RWPE2 (cell line): Measurements from ENCODE around the gene SORL1.

ENCODE experiments used
- ATAC-seq: fragments of 200-7000 bp; cut with Tn5 transposase; 3 replicates; pipeline ENCODE4 v1.9.1; 2021; ENCODE audit warnings: low read depth
- DNase-seq: peaks from one replicate; pipeline ENCODE4 v3.0.0-alpha.2; 2020; ENCODE audit warnings: low spot score
- H3K27ac ChIP-seq: fragments of 450-650 bp; 2 replicates; pipeline ENCODE4 v1.5.1; 2017; ENCODE audit warnings: mild to moderate bottlenecking; ENCODE audit not compliant: poor library complexity, severe bottlenecking
- H3K27me3 ChIP-seq: fragments of 250-450 bp; sonication (Bioruptor Pico); 2 replicates; pipeline ENCODE4 v1.5.1; 2021; ENCODE audit warnings: mild to moderate bottlenecking, moderate library complexity; ENCODE audit not compliant: insufficient read depth, poor library complexity, severe bottlenecking
- H3K36me3 ChIP-seq: fragments of 250-450 bp; sonication (Bioruptor Pico); 2 replicates; pipeline ENCODE4 v1.5.1; 2020; ENCODE audit warnings: low read depth, mild to moderate bottlenecking, moderate library complexity
- H3K4me1 ChIP-seq: fragments of 250-450 bp; sonication (Bioruptor Pico); 2 replicates; pipeline ENCODE4 v1.5.1; 2021; ENCODE audit warnings: mild to moderate bottlenecking, moderate library complexity; ENCODE audit not compliant: insufficient read depth, poor library complexity, severe bottlenecking
- H3K4me3 ChIP-seq: fragments of 250-450 bp; sonication (Bioruptor Pico); 2 replicates; pipeline ENCODE4 v1.5.1; 2021; ENCODE audit warnings: mild to moderate bottlenecking, moderate library complexity; ENCODE audit not compliant: severe bottlenecking
- H3K9me3 ChIP-seq: fragments of 250-450 bp; sonication (Bioruptor Pico); 2 replicates; pipeline ENCODE4 v1.5.1; 2021; ENCODE audit warnings: mild to moderate bottlenecking, moderate library complexity; ENCODE audit not compliant: severe bottlenecking
- CTCF ChIP-seq: fragments of 450-650 bp; IDR thresholded peaks from one replicate; pipeline ENCODE4 v1.5.1; 2017; ENCODE audit warnings: mild to moderate bottlenecking, moderate library complexity; ENCODE audit not compliant: poor library complexity, severe bottlenecking

The SORL1 gene

DNA sequence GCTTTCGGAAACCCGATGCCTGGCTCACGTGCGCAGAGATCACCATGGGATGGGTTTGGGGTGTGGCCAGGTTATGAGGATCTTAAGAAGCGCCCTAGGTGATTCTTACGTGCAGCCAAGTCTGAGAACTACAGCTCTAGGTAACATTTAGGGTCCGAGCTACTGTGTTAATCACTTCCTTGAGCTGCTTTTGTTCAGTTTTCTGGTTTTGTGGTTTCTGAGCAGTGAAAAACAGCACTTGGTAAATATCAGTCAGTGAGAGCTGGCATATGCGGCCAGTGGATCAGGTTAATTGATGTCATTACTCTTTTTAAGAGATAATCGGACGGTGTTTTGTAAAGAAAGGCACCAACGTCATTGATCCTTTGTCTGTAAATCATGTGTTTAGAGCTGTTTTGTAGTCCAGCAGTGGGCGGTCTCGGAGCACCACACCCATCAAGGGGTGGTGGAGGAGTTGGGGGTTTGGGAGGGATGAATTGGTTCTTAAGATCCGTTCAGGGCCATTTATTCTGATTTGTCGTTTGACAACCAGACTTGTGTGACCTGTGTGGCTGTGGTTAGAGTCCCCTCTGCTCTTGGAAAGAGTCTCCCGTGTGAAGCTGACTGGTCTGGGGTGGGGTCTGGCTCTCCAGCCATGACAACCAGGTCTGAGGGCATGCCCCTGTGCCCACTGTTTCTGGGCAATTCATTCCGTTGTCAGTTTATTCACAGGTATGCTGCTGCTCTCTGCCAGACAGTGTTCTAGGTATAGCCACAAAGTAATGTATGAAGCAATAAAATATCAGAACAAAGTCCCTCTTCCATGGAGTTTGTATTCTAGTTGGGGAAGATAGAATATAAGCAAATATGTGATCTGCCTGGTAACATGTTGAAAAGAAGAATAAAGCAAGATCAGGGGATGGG, 62.6 kb downstream of the SORL1 start:
- no peaks in the 10 kb centered on the region for H3K4me1 ChIP-seq
- no peak for DNase-seq
- no peak overlapping the region for H3K4me3 ChIP-seq
- ATAC-seq, result no peak
- no peak for TF ChIP-seq CTCF
- no peaks in the 10 kb centered on the region for H3K9me3 ChIP-seq
- no peak overlapping the region for H3K27ac ChIP-seq
- H3K27me3 ChIP-seq, result no peaks in the 10 kb centered on the region
- no peaks in the 10 kb centered on the region for H3K36me3 ChIP-seq

DNA sequence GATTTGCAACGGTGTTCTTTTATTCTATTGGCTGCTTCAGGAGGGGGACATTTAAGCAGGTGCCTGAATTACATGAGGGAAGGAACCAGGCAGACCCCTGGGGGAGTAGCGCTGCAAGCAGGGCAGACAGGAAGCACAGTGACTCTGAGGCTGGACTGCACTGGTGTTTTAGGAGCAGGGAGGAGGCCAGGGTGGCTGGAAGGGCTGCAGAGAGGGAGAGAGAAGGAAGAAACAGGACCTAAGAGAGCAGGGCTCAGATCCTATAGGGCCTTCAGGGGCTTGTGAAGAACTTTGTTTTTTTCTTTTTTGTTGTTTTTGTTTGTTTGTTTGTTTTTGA, 63.2 kb downstream of the SORL1 start:
- Histone ChIP-seq H3K4me1 (peaks cover 4% of the 10 kb centered on the region), H3K4me3 (no peak overlapping the region), H3K9me3 (no peaks in the 10 kb centered on the region), H3K27me3 (no peaks in the 10 kb centered on the region), H3K27ac (no peak overlapping the region), H3K36me3 (no peaks in the 10 kb centered on the region)
- no peak for DNase-seq
- no peak for ATAC-seq
- no peak for TF ChIP-seq CTCF

DNA sequence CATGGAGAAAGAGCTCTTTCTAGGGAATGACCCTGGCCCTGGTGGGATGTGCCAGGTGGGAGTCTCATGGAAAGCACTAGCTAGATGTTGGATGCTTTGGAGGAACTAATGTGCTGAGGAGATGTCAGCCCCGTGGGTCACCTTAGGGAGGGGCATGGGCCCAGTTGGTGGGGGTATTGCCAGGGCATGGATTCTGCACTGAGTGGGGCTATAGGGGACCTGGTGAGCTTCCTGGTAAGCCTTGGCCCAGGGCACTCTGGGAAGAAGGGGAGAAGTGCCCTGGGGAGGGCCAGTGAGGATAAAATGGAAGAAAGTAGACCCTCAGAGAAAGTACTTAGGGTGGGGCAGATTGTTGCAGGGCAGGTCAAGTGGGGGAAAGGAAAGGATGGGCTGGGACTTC, 65.9 kb downstream of the SORL1 start:
- H3K27me3 ChIP-seq, result no peaks in the 10 kb centered on the region
- no peaks in the 10 kb centered on the region for H3K9me3 ChIP-seq
- H3K36me3 ChIP-seq, result no peaks in the 10 kb centered on the region
- DNase-seq, result no peak
- H3K27ac ChIP-seq, result no peak overlapping the region
- TF ChIP-seq CTCF, result no peak
- no peak overlapping the region for H3K4me3 ChIP-seq
- no peak for ATAC-seq
- peaks cover 24% of the 10 kb centered on the region for H3K4me1 ChIP-seq

DNA sequence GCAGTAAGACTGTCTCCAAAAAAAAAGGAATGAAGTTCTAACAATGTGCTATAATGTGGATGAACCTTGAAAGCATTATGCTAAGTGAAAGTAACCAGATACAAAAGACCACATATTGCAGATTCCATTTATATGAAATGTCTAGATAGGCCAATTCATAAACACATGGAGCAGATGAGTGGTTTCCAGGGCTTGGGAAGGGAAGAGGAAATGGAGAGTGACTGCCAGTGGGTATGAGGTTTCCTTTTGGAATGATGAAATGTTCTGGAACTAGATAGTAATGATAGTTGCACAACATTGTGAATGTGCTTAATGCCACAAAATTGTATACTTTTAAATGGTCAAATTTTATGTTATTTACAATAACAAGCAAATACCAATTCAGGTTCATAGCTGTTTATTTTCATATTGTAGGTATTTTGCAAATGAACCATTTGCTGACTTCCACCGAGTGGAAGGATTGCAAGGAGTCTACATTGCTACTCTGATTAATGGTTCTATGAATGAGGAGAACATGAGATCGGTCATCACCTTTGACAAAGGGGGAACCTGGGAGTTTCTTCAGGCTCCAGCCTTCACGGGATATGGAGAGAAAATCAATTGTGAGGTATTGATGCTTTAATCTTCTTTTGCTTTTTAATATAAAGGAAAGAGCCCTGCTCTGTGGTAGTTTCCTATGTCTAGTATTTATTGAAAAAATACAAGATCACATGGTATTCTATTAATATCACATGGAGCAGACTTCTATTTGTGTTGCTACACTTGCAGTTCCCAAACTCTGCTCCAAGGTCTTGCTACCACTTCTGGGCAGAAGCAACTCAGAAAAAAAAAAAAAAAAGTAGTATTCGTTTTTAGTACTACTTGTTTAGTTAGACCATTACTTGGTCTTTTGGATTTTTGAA, 68.4 kb downstream of the SORL1 start:
- no peak for TF ChIP-seq CTCF
- Histone ChIP-seq H3K36me3 (no peaks in the 10 kb centered on the region), H3K9me3 (no peaks in the 10 kb centered on the region), H3K27ac (peak overlapping the region; percentile 88), H3K4me1 (peaks cover 24% of the 10 kb centered on the region), H3K4me3 (no peak overlapping the region), H3K27me3 (no peaks in the 10 kb centered on the region)
- DNase-seq (no peak), ATAC-seq (peak; percentile 60)
